HG03457 (cell line): ENCODE data around the gene ZNF10.

Source experiments
- ATAC-seq: cut with Tn5 transposase; IDR thresholded peaks from one replicate; pipeline ENCODE4 v1.9.1; 2021; ENCODE audit warnings: moderate number of reproducible peaks; ENCODE audit not compliant: unreplicated experiment

The ZNF10 gene

DNA sequence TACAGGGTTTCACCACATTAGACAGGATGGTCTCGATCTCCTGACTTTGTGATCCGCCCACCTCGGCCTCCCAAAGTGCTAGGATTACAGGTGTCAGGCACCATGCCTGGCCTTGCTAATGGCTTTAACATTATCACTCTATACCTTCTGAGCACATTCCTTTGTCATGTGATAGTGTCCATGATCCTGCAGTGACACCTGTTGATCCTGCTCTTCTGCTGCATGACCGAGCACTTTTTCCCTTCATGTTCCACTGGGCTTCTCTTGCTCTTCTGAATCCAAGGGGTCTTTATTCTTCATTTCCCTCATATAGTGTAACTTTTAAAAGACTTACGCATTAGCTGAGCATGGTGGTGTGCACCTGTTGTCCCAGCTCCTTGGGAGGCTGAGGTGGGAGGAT lies 62.4 kb downstream of the ZNF10 start:
- ATAC-seq = no peak

DNA sequence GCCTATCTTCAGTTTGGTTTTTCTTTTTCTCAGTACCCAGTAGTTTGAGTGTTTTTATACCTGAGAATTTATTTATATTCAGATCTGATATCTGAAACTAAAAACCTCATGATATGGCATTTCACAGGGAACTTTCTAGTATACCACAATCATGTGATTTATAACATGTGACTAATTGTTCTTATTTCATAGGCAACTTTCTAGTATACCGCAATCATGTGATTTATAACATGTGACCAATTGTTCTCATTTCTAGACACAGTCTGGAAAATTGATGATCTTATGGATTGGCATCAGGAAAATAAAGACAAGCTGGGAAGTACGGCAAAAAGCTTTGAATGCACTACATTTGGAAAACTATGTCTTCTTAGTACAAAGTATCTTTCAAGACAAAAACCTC lies 71.5 kb downstream of the ZNF10 start:
- ATAC-seq = no peak

DNA sequence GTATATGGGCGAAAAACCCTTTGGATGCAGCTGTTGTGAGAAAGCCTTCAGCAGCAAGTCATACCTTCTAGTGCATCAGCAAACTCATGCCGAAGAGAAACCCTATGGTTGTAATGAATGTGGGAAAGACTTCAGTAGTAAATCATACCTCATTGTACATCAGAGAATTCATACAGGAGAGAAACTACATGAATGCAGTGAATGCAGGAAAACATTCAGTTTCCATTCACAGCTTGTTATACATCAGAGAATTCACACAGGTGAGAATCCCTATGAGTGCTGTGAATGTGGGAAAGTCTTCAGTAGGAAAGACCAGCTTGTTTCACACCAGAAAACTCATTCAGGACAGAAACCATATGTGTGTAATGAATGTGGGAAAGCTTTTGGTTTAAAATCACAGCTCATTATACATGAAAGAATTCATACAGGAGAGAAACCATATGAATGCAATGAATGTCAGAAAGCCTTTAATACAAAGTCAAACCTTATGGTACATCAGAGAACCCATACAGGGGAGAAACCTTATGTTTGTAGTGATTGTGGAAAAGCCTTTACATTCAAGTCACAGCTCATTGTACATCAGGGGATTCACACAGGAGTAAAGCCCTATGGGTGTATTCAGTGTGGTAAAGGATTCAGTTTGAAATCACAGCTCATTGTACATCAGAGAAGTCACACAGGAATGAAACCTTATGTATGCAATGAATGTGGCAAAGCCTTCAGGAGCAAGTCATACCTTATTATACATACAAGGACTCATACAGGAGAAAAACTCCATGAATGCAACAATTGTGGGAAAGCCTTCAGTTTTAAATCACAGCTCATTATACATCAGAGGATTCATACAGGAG lies 72.3 kb downstream of the ZNF10 start:
- no peak for ATAC-seq

DNA sequence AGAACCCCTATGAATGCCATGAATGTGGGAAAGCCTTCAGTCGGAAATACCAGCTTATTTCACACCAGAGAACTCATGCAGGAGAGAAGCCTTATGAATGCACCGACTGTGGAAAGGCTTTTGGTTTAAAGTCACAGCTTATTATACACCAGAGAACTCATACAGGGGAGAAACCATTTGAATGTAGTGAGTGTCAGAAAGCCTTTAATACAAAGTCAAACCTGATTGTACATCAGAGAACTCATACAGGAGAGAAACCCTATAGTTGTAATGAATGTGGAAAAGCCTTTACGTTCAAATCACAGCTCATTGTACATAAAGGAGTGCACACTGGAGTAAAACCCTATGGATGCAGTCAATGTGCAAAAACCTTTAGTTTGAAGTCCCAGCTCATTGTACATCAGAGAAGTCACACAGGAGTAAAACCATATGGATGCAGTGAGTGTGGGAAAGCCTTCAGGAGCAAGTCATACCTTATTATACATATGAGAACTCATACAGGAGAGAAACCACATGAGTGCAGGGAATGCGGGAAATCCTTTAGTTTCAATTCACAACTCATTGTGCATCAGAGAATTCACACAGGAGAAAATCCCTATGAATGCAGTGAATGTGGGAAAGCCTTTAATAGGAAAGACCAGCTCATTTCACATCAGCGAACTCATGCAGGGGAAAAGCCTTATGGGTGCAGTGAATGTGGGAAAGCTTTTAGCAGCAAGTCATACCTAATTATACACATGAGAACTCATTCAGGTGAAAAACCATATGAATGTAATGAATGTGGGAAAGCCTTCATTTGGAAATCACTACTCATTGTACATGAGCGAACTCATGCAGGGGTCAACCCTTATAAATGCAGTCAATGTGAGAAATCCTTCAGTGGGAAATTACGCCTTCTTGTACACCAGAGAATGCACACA lies 73.2 kb downstream of the ZNF10 start:
- no peak for ATAC-seq

DNA sequence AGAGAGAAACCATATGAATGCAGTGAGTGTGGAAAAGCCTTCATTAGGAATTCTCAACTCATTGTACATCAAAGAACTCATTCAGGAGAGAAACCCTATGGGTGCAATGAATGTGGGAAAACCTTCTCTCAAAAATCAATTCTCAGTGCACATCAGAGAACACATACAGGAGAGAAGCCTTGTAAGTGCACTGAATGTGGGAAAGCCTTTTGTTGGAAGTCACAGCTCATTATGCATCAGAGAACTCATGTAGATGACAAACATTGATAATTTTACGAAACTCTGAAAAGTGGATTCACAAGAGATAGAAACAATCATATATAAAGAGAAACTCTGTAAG lies 73.8 kb downstream of the ZNF10 start:
- no peak for ATAC-seq

DNA sequence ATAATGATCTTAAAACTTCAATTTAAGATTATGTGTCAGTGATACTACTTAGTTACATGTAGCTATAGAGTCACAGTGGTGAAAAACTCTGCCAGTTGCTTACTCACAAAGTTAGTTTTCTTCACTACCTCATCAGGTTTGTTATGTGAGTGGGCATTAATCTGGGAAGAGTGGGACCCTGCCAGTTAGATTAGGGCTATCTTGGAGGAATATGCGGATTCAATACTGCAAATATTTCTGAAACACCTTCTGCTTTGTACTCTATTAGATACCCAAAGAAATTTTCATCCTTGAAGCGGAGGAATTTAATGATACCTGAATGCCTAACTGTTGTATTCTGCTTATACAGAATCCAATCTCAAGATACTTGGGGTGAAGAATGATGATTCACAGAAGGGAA lies 76.0 kb downstream of the ZNF10 start:
- ATAC-seq = no peak
